Stimulated activated memory B cell treated with anti-CD40 and anti-IgM and Interleukin-4, amounts not matched to agents 10 μg/mL and 1 μg/mL and 100 μg/mL, for 72 hours (primary cell): ENCODE data around the gene ITSN1.
"Not testable (repeated sequence)": the region's sequence is repeated elsewhere in the genome, so short reads cannot be mapped to it uniquely, and the experiment has no call there.

Source experiments
- ATAC-seq: fragments of 150-1000 bp; cut with Tn5 transposase; 2 replicates; pipeline ENCODE4 v1.10.0; 2021
- H3K27ac Mint-ChIP-seq: one replicate; pipeline ENCODE4 v1.8.0; 2022; ENCODE audit warnings: mild to moderate bottlenecking, mixed read lengths
- H3K27me3 Mint-ChIP-seq: one replicate; pipeline ENCODE4 v1.8.0; 2022; ENCODE audit warnings: mixed read lengths
- H3K36me3 Mint-ChIP-seq: one replicate; pipeline ENCODE4 v1.8.0; 2022; ENCODE audit warnings: mixed read lengths
- H3K4me1 Mint-ChIP-seq: one replicate; pipeline ENCODE4 v1.8.0; 2022; ENCODE audit warnings: mixed read lengths
- H3K4me3 Mint-ChIP-seq: one replicate; pipeline ENCODE4 v1.8.0; 2022; ENCODE audit warnings: mild to moderate bottlenecking, moderate library complexity, mixed read lengths
- H3K9me3 Mint-ChIP-seq: one replicate; pipeline ENCODE4 v1.8.0; 2022; ENCODE audit warnings: mixed read lengths

The ITSN1 gene

DNA sequence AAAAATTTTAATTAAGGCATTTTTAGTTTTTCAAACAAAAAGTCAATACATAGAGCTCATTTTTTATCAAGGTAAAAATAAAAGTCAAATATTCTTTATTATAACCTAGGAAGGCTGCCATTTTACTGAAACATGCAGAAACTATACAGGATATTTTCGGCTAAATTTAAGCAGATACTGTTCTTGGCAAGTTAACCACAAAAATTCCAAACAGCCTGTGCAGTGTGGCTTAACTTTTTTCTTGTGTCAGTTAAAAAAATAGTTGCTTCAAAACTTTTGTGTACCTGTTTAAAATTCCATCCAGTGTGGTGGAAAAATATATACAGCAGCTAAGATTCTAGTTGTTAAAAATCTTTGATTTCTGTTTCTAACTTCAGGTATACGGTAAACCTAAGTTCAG is 138.3 kb downstream of the ITSN1 start:
- Mint-ChIP-seq H3K9me3 (peaks cover 5% of the 10 kb centered on the region), H3K27ac (no peak overlapping the region), H3K4me3 (no peak overlapping the region), H3K27me3 (no peaks in the 10 kb centered on the region), H3K36me3 (peaks cover 8% of the 10 kb centered on the region), H3K4me1 (no peaks in the 10 kb centered on the region)
- no peak for ATAC-seq

DNA sequence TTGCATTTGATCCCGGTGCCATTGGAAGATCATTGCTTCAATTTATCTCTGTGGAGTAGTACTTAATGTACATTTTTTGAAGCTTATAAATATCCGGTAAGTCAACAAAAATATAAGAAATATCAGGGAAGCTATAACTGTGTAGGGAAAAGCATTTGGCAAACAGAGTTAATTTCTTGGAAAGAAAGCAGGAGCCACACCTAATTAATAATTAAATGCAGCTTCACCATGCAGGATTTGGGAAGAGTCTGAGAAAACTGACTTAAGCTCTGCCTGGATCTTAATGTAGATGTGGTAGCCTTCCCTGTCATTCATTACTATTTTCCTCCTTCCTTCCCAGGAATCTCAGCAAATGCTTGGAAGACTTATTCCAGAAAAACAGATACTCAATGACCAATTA is 138.8 kb downstream of the ITSN1 start:
- Mint-ChIP-seq H3K27me3 (no peaks in the 10 kb centered on the region), H3K36me3 (peaks cover 8% of the 10 kb centered on the region), H3K27ac (no peak overlapping the region), H3K4me1 (no peaks in the 10 kb centered on the region), H3K4me3 (no peak overlapping the region), H3K9me3 (peaks cover 5% of the 10 kb centered on the region)
- no peak for ATAC-seq

DNA sequence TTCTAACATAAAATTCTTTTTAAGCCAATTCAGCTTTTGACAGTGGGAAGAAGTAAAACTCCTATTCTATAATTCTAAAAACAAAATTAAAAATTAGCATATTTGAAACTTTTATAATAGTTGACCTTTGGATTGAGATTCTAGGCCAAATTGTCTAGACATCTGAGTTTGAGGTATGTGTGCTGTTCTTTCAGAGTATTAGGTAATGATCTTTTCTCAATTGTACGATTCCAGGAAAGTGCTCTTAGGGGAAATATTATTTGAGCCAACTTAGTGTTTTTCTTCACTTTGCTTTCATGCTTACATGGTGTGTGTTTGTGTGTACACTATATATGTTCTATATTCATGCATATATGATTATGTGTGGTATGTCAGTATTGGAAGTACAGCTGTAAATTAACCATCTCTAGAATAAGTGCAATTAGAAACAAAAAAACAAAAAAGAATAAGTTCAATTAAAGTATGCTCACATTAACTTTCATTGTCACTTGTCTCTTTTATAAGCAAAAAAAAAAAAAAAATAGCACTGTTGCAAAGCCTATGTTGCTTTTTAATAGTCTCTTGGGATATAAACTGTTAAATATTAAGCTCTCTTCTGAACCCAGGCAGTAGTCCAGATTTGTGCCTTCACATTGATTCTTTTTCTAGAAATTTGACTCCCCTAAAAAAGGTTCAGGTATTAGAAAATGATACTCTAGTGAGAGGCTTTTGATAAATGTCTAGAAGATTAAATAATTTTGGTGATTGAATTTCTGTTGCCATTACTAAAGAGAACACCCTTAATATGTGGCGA is 141.1 kb downstream of the ITSN1 start:
- H3K4me3 Mint-ChIP-seq = no peak overlapping the region

DNA sequence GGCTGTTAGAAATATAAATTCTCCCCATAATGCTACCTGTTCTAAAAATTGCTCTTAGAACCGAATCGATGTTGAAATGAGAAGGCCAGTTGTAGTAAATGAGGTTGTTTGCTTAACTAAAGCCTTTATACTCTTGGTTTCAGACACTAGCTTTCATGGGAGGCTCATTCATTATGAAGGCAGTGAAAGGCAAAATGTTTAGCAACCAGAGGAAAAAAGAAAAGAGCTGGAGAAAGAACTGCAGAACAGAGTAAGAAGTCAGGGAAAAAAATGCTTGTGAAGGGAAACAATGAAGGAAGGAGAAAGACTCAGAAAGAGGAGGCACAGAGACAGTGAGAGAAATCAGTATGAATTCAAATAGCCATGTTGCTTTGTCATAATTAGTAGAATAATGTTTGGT is 145.1 kb downstream of the ITSN1 start:
- ATAC-seq = no peak
- Mint-ChIP-seq H3K4me1 (no peaks in the 10 kb centered on the region), H3K9me3 (no peaks in the 10 kb centered on the region), H3K27me3 (peaks cover 1% of the 10 kb centered on the region), H3K36me3 (no peaks in the 10 kb centered on the region), H3K27ac (no peak overlapping the region), H3K4me3 (no peak overlapping the region)

More for the DNA sequence above, 141.1 kb downstream of the ITSN1 start:
- no peaks in the 10 kb centered on the region for H3K4me1 Mint-ChIP-seq
- peaks cover 8% of the 10 kb centered on the region for H3K36me3 Mint-ChIP-seq
- ATAC-seq = no peak
- no peaks in the 10 kb centered on the region for H3K27me3 Mint-ChIP-seq
- peaks cover 5% of the 10 kb centered on the region for H3K9me3 Mint-ChIP-seq
- H3K27ac Mint-ChIP-seq = no peak overlapping the region

DNA sequence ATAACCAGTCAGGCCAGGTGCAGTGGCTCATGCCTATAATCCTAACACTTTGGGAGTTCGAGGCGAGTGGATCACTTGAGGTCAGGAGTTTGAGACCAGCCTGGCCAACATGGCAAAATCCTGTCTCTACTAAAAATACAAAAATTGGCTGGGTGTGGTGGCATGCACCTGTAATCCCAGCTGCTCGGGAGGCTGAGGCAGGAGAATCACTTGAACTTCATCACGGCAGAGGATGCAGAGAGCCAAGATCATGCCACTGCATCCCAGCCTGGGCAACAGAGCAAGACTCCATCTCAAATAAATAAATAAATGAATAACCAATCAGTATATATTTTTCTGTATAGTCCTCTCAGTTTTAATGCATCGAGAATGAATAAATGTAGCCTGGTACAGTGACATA is 146.1 kb downstream of the ITSN1 start:
- not testable (repeated sequence) for H3K36me3 Mint-ChIP-seq, H3K9me3 Mint-ChIP-seq, ATAC-seq, H3K4me3 Mint-ChIP-seq, H3K27ac Mint-ChIP-seq, H3K4me1 Mint-ChIP-seq
- H3K27me3 Mint-ChIP-seq = peaks cover 11% of the 10 kb centered on the region

DNA sequence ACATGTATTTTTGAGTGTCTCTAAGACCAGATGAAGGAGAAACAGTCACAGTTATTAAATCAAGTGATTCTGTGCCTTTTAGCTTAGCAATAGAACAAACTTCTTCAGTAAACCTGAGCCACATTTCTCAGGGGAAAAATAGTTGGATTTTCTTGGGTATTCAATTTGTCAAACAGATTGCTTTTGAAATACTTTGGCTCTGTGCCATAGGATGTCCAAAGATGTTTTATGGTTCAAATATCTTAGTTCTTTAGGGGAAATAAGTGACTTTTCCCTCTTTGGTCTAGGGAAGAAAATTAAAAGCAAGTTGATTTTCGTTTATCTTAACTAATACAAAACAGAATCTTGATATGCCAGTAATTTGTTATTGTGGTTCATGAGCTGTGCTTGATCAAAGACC is 147.4 kb downstream of the ITSN1 start:
- no peak overlapping the region for H3K27ac Mint-ChIP-seq

DNA sequence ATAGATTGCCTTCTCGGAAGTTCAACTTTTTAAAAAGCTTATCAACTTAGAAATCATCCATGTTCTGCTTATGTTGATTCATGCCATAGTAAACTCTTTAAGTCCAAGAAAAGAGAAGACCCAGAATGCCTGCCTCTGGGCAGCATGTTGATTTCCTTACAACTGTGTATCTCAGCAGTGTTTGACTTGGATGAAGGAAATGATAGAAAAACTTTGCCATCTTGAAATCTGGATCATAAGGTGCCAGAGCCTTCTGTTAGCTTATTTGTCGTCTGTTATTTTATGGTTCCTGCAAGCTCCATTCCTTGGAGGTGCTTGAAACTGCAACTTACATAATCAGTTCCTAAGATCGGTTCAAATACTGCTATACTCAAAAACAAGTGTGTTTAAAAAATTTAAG is 148.8 kb downstream of the ITSN1 start:
- H3K4me1 Mint-ChIP-seq = no peaks in the 10 kb centered on the region
- H3K36me3 Mint-ChIP-seq = no peaks in the 10 kb centered on the region
- no peaks in the 10 kb centered on the region for H3K9me3 Mint-ChIP-seq
- H3K27ac Mint-ChIP-seq = no peak overlapping the region
- no peak for ATAC-seq
- no peak overlapping the region for H3K4me3 Mint-ChIP-seq
- peaks cover 13% of the 10 kb centered on the region for H3K27me3 Mint-ChIP-seq

More for the DNA sequence above, 147.4 kb downstream of the ITSN1 start:
- H3K36me3 Mint-ChIP-seq = no peaks in the 10 kb centered on the region
- H3K4me3 Mint-ChIP-seq = no peak overlapping the region
- no peaks in the 10 kb centered on the region for H3K4me1 Mint-ChIP-seq
- ATAC-seq = no peak
- H3K27me3 Mint-ChIP-seq = peaks cover 13% of the 10 kb centered on the region
- H3K9me3 Mint-ChIP-seq = no peaks in the 10 kb centered on the region

DNA sequence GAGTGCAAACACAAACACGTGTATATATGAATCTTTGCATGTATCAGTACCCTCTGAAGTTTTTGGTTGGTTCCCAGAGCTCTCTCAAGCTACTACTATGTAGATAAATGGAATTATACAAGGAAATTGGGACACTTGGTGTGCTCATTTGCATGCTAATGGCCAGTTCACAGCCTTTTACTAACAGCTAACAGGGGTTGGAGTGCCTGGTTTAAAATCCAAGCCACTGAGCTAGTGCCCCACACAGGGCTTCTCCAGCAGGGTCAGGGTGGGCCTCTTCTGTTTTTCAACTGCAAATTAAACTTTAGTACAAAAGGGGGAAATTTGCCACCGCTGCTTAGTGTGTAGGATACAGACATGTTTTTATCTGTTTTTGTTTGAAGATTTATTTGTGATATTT is 152.3 kb downstream of the ITSN1 start:
- H3K4me3 Mint-ChIP-seq = no peak overlapping the region
- no peaks in the 10 kb centered on the region for H3K36me3 Mint-ChIP-seq
- H3K27ac Mint-ChIP-seq = no peak overlapping the region
- ATAC-seq = no peak
- H3K4me1 Mint-ChIP-seq = no peaks in the 10 kb centered on the region
- H3K9me3 Mint-ChIP-seq = no peaks in the 10 kb centered on the region
- H3K27me3 Mint-ChIP-seq = peaks cover 13% of the 10 kb centered on the region

DNA sequence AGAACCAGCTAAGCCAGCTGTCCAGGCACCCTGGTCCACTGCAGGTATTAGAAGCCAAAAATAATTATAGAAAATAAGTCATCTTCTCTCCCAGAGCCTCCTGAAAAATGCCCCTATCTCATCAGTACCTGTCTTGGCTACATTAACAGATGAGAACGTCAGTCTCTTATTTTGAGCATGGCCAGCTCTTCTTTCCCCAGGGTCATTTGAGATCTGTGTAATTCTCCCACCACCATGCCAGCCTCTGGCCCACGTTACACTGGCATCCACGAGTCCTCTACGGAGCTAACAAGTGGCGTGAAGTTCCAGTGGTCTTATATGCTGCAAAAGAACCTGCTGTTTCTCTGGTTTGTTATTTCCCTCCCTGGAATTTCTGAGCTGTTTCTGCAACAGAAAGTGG is 155.3 kb downstream of the ITSN1 start:
- ATAC-seq = no peak
- Mint-ChIP-seq H3K4me3 (no peak overlapping the region), H3K27ac (no peak overlapping the region), H3K27me3 (peaks cover 11% of the 10 kb centered on the region), H3K4me1 (no peaks in the 10 kb centered on the region), H3K9me3 (no peaks in the 10 kb centered on the region), H3K36me3 (no peaks in the 10 kb centered on the region)

DNA sequence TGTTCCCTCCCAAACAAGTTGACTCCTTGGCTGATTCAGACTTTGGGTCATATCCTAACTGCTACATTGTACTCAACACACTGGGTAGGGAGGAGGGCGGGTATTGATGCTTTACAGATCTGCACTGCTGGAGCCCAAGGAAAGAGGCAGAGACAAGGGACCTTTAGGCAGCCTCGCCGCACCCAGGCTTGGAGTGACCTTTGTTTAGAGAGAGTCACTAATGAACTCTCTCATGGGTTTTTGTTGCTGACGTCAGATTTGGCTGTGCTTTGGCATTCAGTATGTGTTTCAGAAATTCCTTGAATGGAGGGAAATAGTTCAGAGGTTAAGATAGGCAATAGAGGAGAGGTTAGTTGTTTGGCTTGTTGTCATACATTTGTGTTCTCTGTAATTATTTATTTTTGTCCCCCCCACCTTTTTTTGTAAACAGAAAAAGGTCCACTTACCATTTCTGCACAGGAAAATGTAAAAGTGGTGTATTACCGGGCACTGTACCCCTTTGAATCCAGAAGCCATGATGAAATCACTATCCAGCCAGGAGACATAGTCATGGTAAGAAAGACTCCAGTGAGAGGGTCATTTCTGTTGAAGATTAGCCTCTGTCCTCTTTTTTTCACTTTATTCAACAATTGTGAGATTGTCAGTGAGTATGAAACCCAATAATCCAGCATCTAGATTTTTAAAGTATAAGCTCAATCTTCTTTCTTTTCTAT is 157.2 kb downstream of the ITSN1 start:
- Mint-ChIP-seq H3K27me3 (no peaks in the 10 kb centered on the region), H3K4me3 (no peak overlapping the region), H3K36me3 (no peaks in the 10 kb centered on the region), H3K27ac (no peak overlapping the region), H3K9me3 (no peaks in the 10 kb centered on the region), H3K4me1 (no peaks in the 10 kb centered on the region)
- ATAC-seq = no peak

DNA sequence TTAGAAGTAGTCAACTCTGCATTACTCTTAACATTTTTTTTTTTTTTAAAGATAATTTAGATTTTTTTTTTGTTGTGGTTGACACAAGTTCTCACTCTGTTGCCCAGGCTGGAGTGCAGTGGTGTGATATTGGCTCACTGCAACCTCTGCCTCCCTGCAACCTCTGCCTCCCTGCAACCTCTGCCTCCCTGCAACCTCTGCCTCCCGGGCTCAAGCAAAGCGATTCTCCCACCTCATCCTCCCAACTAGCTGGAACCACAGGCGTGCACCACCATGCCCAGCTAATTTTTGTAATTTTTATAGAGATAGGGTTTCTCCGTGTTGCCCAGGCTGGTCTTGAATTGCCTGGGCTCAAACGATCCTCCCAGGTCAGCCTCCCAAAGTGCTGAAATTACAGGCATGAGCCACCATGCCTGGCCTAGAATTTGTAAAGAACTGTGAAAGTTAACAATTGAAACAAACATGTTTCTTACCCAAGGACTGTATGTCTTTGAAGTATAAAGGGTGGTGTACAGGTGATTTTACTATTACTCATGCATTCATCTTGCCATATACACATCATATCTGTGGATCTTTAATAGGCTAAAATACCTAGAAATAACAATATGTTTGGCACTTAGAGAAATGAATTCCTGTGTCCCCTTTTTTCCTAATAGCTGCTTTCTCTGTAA is 158.6 kb downstream of the ITSN1 start:
- ATAC-seq = no peak
- Mint-ChIP-seq H3K36me3 (no peaks in the 10 kb centered on the region), H3K27me3 (no peaks in the 10 kb centered on the region), H3K27ac (no peak overlapping the region), H3K4me3 (no peak overlapping the region), H3K9me3 (no peaks in the 10 kb centered on the region), H3K4me1 (no peaks in the 10 kb centered on the region)

DNA sequence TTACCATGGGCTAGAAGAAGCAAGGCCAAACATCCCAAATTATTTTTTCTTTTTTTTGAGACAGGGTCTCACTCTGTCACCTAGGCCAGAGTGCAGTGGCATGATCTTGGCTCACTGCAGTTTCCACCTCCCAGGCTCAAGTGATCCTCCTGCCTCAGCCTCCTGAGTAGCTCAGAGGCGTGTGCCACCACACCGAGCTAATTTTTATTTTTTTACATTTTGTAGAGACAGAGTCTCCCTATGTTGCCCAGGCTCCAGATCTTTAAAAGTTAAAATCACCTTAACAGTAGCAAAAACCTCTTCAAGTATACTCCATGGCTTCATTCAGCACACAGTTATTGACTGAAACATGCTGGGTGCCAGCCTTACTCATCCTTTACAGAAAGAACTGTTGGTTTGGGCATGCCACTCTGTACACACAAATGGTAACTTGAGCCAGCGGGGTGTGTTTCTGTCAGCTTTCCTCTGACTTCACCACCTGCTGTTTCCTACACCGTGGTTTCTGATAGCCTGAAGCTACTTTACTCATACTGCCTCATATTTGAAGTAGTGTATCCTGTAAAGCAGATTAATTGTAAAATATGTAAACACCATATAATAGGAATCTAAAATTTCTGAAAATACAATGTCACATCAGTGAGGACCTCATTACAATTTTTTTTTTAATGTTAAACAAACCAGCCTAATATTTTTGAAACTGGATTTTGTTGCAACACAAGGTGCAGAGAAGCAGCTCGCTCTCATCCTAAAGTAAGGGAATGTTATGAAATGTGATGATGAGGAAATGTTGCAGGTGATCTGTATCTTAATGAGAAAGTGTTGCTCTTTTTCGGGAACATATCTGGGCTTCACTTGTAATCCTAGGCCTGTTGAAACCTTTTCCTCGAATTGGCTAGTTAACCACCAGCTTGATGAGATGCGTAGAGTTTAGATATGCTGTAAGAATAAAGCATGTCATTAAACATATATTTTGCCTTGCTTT is 159.4 kb downstream of the ITSN1 start:
- Mint-ChIP-seq H3K9me3 (no peaks in the 10 kb centered on the region), H3K36me3 (no peaks in the 10 kb centered on the region), H3K27ac (no peak overlapping the region), H3K4me1 (no peaks in the 10 kb centered on the region), H3K4me3 (no peak overlapping the region), H3K27me3 (no peaks in the 10 kb centered on the region)
- no peak for ATAC-seq

DNA sequence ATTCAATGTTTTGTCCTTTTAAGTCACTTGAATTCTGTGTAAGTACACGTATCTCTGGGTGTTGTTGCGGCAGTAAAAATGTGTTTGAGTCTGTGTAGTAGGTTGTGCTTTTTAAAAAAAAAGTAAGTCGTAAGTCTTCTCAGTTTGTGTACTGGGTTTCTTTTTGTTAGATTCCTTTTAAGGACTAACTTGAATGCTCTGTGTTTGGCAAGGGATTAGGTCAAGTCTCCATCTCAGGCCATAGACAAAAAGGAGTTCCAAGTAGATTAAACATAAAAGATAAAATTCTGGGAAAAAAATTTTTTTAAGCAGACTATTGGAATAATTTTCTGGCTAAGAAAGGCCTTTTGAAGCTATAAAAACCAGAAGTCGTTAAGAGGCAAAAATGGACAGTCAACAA is 160.2 kb downstream of the ITSN1 start:
- no peaks in the 10 kb centered on the region for H3K36me3 Mint-ChIP-seq
- no peak overlapping the region for H3K4me3 Mint-ChIP-seq
- no peak overlapping the region for H3K27ac Mint-ChIP-seq
- no peaks in the 10 kb centered on the region for H3K27me3 Mint-ChIP-seq
- ATAC-seq = no peak
- no peaks in the 10 kb centered on the region for H3K9me3 Mint-ChIP-seq
- no peaks in the 10 kb centered on the region for H3K4me1 Mint-ChIP-seq

DNA sequence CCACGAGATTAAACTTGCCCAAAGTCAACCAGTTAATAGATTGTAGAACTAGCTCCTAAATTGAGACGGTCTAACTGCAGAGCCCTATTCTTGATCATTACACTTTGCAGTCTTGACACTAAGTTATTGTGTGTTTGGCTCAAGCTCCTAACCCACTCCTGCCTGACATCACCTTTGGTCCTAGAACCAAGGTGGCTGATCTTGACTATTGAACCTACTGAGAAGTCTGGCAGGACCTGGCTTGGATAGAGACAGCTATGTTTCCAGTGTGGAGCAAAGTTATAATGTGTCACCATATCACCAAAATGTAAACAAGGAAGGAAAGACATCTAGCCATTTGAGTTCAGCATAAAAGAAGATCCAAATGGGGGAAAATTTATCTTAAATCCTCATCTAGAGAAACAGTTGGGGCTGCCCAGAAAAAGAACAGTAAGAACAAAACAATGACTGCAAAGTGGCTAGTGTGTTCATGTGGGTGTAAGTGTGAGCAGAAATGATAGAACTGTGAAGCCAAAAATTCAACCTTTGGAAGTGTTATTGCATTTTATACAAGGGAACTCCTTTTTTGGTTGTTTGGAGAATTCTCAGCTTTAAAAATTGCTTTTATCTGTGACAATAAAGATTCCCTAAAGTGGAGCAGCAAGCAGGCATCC is 166.5 kb downstream of the ITSN1 start:
- Mint-ChIP-seq H3K27me3 (no peaks in the 10 kb centered on the region), H3K4me3 (no peak overlapping the region), H3K4me1 (no peaks in the 10 kb centered on the region), H3K9me3 (no peaks in the 10 kb centered on the region), H3K27ac (no peak overlapping the region), H3K36me3 (no peaks in the 10 kb centered on the region)
- no peak for ATAC-seq
